Bronchial epithelial cell (primary cell): ENCODE data around the gene CNPY1. TPM values are rescaled to one million over a fixed set of nuclear protein-coding genes. Genes with fewer than 3 reads are reported as not detected.

Experiments used
- DNase-seq: peaks from one replicate; pipeline ENCODE4 v3.0.0-alpha.2; 2010; ENCODE audit warnings: low read depth
- FAIRE-seq: peaks from 2 replicates; lab custom pipeline; 2011; peaks lifted over from hg19 to GRCh38; lab: Jason Lieb, UNC
- H3K27me3 ChIP-seq: 2 replicates; pipeline ENCODE4 v1.5.1; 2011; ENCODE audit warnings: low read length; ENCODE audit not compliant: control insufficient read depth, insufficient read depth
- H3K36me3 ChIP-seq: 2 replicates; pipeline ENCODE4 v1.5.1; 2011; ENCODE audit warnings: low read length; ENCODE audit not compliant: control insufficient read depth, insufficient read depth
- H3K4me3 ChIP-seq: 2 replicates; pipeline ENCODE4 v1.5.1; 2011; ENCODE audit warnings: mild to moderate bottlenecking, low read depth, low read length, control low read depth
- CTCF ChIP-seq: IDR thresholded peaks from 2 replicates; pipeline ENCODE4 v1.5.1; 2011; ENCODE audit warnings: mild to moderate bottlenecking, moderate library complexity, low read length, control low read depth, inconsistent platforms; ENCODE audit not compliant: insufficient read depth, severe bottlenecking
- total RNA-seq: library from RNA; depleted of rRNA; stranded (reverse); fragments of >200 nt; gene quantifications from 2 replicates; pipeline ENCODE4 v1.2.1, GENCODE V29; 2014

The CNPY1 gene
- total RNA-seq, 1 donor from 2014 or later = not detected

- no peak for TF ChIP-seq CTCF
- no peak for DNase-seq
Measured at GRCh38 chr7:155559519-155560108, 13.3 kb upstream of the CNPY1 start.

GRCh38 chr7:155558961-155559360, 12.6 kb upstream of the CNPY1 start:
- Histone ChIP-seq H3K27me3 (no peaks in the 10 kb centered on the region), H3K36me3 (no peaks in the 10 kb centered on the region), H3K4me3 (no peak overlapping the region)
- FAIRE-seq = no peak
- DNase-seq = no peak
- TF ChIP-seq CTCF = no peak

More at GRCh38 chr7:155559519-155560108, 13.3 kb upstream of the CNPY1 start:
- Histone ChIP-seq H3K27me3 (no peaks in the 10 kb centered on the region), H3K4me3 (no peak overlapping the region), H3K36me3 (no peaks in the 10 kb centered on the region)
- no peak for FAIRE-seq

- FAIRE-seq = no peak
- no peak for DNase-seq
- Histone ChIP-seq H3K36me3 (no peaks in the 10 kb centered on the region), H3K27me3 (no peaks in the 10 kb centered on the region), H3K4me3 (no peak overlapping the region)
- TF ChIP-seq CTCF = no peak
Measured at GRCh38 chr7:155558351-155558750, 12.0 kb upstream of the CNPY1 start.

- FAIRE-seq (no peak), DNase-seq (no peak)
- no peak for TF ChIP-seq CTCF
- Histone ChIP-seq H3K27me3 (no peaks in the 10 kb centered on the region), H3K36me3 (no peaks in the 10 kb centered on the region), H3K4me3 (no peak overlapping the region)
Measured at GRCh38 chr7:155557778-155558177, 11.4 kb upstream of the CNPY1 start.

- no peak overlapping the region for H3K4me3 ChIP-seq
- H3K36me3 ChIP-seq = no peaks in the 10 kb centered on the region
- FAIRE-seq (no peak), DNase-seq (no peak)
- no peak for TF ChIP-seq CTCF
- H3K27me3 ChIP-seq = no peaks in the 10 kb centered on the region
Measured at GRCh38 chr7:155556763-155557162, 10.4 kb upstream of the CNPY1 start.

GRCh38 chr7:155555116-155555695, 8.8 kb upstream of the CNPY1 start:
- no peak for FAIRE-seq
- no peak for TF ChIP-seq CTCF
- H3K4me3 ChIP-seq = no peak overlapping the region

More at GRCh38 chr7:155555116-155555695, 8.8 kb upstream of the CNPY1 start:
- H3K36me3 ChIP-seq = no peaks in the 10 kb centered on the region
- DNase-seq = no peak
- no peaks in the 10 kb centered on the region for H3K27me3 ChIP-seq
